Sciatic nerve (tissue), 2 donors: Measurements from ENCODE around the gene MMRN1. TPM values are rescaled to one million over a fixed set of nuclear protein-coding genes. Genes with fewer than 3 reads are reported as not detected.

Experiments
- ATAC-seq: fragments of 200-7000 bp; cut with Tn5 transposase; one replicate; pipeline ENCODE4 v1.9.1; 2020; ENCODE audit warnings: mild to moderate bottlenecking, moderate library complexity
- DNase-seq: peaks from one replicate; pipeline ENCODE4 v3.0.0-alpha.2; 2020; ENCODE audit warnings: low spot score
- intact Hi-C: fragments of 100-400 bp; cut with DNase I; formaldehyde crosslinking; loops from one replicate; pipeline ENCODE4 v1.14.2; 2022
- total RNA-seq: library from RNA; stranded (reverse); fragmentation: NEBNext Ultra II Directional; extraction: Animal tissue kit (Norgen Biotek cat#: 25700); gene quantifications from one replicate; pipeline ENCODE4 v1.2.1, GENCODE V29; 2021
- donor health status: DM: no; HTN: no; CAD: no.
- donor health status: DM: no; HTN: no; CAD: no.

The MMRN1 gene
- total RNA-seq, 1 donor from 2014 or later, result 8.5 TPM

DNA sequence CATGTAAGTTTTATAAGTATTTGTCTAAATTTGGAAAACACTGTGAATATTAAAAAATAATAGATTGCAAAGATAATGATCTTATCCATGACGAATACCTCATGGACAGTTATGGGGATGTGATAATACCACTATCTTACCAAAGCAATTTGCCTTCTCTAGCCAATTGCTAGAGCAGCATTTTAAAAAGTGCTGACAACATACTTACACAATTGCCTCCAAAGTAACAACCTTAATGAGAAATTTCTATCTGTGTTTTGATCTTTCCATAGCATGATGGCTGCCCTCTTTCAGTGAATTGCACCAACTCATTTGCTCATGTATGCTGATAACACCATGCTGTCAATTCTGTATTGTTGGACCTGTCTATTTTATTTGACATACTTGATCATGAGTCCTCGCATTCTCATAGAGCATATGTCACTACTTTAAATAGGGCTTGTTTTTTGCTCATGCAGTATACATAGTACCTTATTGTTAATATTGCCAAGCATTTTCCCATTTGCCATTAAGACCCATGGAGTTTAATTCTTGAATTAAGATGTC is 87.2 kb downstream of the MMRN1 start:
- intact Hi-C loops, result no loop called here
- no peak for ATAC-seq
- DNase-seq, result no peak

DNA sequence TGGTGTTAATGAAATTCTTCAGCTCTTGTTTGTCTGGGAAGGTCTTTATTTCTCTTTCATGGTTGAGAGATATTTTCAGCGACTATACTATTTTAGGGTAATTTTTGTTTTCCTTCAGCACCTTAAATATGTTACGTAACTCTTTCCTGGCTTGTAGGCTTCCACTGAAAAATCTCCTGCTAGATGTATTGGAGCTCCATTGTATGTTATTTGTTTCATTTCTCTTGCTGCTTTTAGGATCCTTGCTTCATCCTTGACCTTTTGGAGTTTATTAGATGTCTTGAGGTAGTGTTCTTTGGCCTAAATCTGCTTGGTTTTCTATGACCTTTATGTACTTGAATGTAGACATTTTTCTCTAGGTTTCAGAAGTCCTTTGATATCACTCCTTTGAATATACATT is 93.6 kb downstream of the MMRN1 start:
- DNase-seq, result no peak
- intact Hi-C loops, result no loop called here
- ATAC-seq, result no peak

DNA sequence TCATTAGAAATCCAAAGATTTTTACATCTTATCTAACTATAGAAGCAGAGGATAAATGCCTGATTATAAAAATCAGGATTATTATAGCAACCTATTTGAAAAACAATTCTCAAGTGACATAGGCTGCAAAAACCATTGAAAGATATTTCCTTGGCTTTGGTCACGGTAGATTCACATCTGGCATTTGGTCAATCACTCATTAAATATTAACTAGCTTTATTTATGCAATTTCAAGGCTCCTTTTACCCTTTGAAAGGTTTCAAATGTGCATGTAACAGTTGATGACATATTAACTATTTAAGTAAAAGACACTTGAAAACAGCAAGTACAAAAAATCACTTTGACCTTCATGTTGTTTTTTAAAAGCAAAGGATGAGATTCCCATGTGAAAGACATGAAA is 98.1 kb downstream of the MMRN1 start:
- ATAC-seq (no peak), DNase-seq (no peak)
- intact Hi-C loops, result no loop called here

DNA sequence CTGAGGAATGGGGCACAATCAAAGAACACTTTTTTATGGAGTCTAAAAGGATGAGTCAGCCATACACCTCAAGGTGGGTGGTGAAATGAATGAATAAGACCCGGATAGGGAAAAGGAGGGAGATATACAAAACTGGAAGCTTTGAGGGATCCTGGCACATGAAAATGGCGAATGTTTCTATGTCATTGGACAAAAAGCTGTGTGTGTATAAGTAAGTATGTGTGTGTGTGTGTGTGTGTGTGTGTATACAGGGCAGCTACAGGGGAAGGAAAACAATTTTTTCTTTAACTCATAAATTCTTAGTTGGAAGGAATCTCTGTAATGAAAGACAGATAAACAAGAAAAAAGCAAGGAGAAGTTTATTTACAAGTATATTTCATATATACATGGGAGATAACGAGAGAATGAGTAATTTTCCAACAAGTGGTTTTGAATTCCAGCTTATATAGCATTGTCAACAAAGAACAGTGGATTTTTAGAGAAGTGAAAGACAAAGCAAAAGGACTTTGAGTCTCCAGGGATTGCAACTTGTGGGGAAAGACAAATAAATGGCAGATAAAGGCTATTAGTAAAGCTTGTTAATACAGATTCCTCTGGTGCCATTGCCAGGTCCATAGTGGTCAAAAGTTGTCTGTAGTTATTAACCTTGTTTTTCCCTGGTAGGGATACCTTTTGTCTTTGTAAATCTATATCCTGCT is 99.7 kb downstream of the MMRN1 start:
- DNase-seq (no peak), ATAC-seq (no peak)
- intact Hi-C loops, result no loop called here

DNA sequence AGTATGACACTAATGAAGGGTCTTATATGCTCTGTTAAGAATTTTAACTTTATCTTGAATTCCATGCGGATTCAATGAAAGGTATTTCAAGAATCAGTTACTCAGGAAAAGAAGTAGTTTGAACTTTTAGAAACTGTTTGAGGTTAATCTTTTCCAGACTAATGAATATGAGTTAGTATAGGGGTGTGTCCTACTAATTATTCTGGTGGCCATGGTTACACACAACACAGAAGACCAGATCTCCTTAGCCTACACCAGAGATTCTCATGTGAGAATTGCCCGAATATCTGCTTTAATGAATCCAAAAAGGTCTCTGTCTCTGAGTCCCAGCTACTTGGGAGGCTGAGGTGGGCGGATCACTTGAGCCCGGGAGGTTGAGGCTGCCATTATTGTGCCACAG is 100.4 kb downstream of the MMRN1 start:
- intact Hi-C loops, result no loop called here
- no peak for ATAC-seq
- no peak for DNase-seq

DNA sequence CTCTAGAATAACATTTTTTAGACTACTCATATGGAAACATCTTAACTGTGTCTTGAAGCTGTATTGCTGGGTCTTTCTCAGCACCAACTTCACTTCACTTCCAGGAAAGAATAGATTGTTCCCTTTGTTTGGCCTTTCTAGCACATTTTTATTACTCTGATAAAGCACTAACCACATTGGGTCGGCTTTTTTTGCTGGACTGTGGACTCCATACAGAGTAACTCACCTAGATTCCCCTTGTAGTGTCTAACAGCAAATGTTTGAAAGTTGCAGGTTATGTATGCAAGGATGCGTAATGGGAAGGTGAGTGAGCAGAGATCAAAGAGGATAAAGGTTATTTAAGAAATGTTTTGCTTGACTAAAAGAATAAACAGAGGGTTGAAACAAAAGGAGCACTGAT is 101.2 kb downstream of the MMRN1 start:
- ATAC-seq, result no peak
- intact Hi-C loops, result no loop called here

DNA sequence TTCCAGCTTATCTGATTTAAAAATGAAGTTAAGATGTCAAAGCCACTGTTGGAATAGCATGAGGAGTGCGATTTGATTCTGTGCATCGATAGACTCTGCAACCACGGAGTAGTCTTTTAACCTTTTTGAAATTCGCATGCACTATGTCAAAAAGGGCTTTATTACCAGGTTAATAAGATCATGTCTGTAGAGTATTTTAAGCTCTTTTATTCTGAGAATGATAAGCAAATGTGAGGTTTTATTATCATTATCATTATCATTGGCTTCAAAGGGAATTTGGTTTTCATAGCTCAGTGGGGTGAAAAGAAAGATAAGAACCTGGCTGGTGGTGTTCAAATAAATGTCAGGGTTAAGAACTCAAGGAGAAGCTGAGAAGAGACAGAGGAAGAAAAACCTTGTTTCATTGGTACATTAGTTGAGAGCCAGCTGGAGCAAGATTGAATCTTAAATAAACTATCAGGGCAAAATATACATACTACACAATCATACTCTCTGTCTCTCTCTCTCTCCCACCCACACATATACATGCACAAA is 102.6 kb downstream of the MMRN1 start:
- intact Hi-C loops, result no loop called here
- no peak for ATAC-seq
- DNase-seq, result no peak

More for the DNA sequence above, 101.2 kb downstream of the MMRN1 start:
- no peak for DNase-seq

DNA sequence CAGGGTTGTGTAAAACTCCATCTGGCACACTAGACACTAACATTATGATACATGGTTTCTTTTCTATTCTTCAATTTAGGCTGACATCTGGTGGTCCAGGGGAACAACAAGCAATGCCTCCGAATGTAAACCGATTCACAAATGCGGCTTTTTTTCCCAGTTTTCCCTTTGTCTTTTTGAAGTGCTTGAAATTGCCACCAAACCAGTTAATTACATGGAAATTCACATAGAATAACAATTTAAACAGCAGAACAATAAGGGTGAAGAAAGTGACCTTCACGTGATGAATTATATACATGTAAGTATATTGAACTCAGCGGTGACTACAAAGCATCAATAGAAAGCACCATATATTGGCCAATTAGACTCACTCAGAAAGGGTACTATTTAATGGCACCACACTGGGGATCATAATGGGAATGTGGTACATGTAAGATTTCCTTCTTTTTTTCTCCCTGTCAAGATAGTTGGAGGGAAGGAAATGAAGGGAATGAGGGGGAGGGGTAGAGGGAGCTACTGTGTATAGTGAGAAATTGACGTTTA is 103.9 kb downstream of the MMRN1 start:
- DNase-seq, result no peak
- no peak for ATAC-seq
- intact Hi-C loops, result no loop called here

DNA sequence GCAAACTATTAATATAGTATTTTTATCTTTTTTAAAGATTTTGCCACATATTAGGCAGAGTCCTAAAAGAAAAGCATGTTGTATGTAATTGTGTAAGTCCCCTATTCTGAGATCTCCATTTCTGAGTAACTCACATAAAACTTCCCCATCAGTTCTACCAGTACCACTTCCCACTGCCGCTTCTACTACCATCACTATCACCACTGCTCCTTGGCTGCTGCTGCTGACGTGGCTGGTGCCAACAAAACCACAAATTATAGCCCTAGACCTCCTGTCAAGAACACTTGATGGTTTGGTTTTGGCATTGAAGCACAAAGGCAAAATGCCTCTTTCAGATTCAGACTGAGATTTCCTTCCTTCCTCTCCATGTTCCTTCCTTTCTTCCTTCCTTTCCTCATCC is 106.4 kb downstream of the MMRN1 start:
- ATAC-seq, result no peak
- intact Hi-C loops, result no loop called here

DNA sequence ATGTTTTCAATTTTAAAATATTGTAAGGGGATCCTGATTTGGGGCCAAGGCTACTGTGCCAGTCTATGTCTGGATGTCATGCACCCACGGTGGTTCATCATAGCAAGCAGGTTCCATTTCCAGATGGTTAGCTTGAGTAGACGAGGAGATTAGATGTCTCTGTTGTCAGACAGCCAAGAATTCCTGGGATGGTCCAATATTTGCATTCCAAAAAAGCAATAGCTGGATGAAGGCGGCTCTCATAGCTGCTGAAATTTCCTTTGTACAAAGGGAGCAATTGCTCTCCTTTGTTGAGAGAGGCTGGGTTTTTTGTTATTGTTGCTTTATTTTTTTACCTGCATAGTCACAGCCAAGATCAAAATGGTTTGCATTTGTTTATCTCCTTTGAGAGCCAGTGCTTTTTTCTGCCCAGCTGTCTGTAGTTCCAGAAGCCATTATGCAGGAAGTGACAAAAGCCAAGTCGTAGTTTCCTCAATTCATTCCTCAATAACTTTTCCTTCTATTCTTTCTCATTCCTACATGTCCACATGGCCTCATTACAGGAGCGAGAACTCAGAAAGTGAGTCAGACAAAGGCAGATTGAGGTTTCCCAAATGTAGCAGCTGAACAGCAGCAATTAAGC is 107.9 kb downstream of the MMRN1 start:
- intact Hi-C loops, result no loop called here
- DNase-seq (no peak), ATAC-seq (no peak)

More for the DNA sequence above, 106.4 kb downstream of the MMRN1 start:
- DNase-seq, result no peak

Other genes starting within 250 kb of the MMRN1 start
- 202 TPM for gene SNCA, start 57.7 kb upstream of the MMRN1 start, total RNA-seq
- 9.0 TPM for gene CCSER1, start 232.5 kb downstream of the MMRN1 start, total RNA-seq